Heart left ventricle (tissue), 16 donors: Measurements from ENCODE around the gene PDCD6IP. TPM values are rescaled to one million over a fixed set of nuclear protein-coding genes. Genes with fewer than 3 reads are reported as not detected.

Experiments
- ATAC-seq, 4 donors: fragments of 200-7000 bp; cut with Tn5 transposase; one replicate each; pipeline ENCODE4 v1.9.1; 2020 to 2022; ENCODE audit warnings: moderate library complexity in 4 of 4, mild to moderate bottlenecking in 3 of 4, moderate number of reproducible peaks in 1 of 4
- DNase-seq, 5 donors: peaks; one replicate each; pipeline ENCODE4 v3.0.0-alpha.2; 2020
- H3K27ac ChIP-seq, 12 donors: fragments of 200-600 bp; sonication (generic) in 4 of 12; one replicate each; pipeline versions ENCODE4 v1.5.0 to v1.8.0; 2016 to 2022; ENCODE audit warnings: mild to moderate bottlenecking in 2 of 12
- H3K27me3 ChIP-seq, 9 donors: fragments of 200-600 bp; sonication (generic) in 2 of 9; one replicate each; pipeline versions ENCODE4 v1.5.1 to v1.8.0; 2016 to 2022; ENCODE audit warnings: mild to moderate bottlenecking in 3 of 9
- H3K36me3 ChIP-seq, 9 donors: fragments of 200-600 bp; sonication (generic) in 2 of 9; one replicate each; pipeline versions ENCODE4 v1.5.0 to v1.8.0; 2018 to 2022; ENCODE audit warnings: mild to moderate bottlenecking in 2 of 9
- H3K4me1 ChIP-seq, 12 donors: fragments of 200-600 bp; sonication (generic) in 4 of 12; one replicate each; pipeline versions ENCODE4 v1.5.0 to v1.8.0; 2016 to 2022; ENCODE audit warnings: mild to moderate bottlenecking in 3 of 12
- H3K4me3 ChIP-seq, 12 donors: fragments of 200-600 bp; sonication (generic) in 4 of 12; one replicate each; pipeline versions ENCODE4 v1.5.0 to v1.8.0; 2017 to 2022; ENCODE audit warnings: mild to moderate bottlenecking in 9 of 12, moderate library complexity in 4 of 12
- H3K9me3 ChIP-seq, 12 donors: fragments of 200-600 bp; sonication (generic) in 4 of 12; one replicate each; pipeline versions ENCODE4 v1.5.0 to v1.8.0; 2016 to 2022; ENCODE audit warnings: mild to moderate bottlenecking in 1 of 12
- CTCF ChIP-seq, 12 donors: fragments of 200-600 bp; sonication (generic) in 4 of 12; IDR thresholded peaks; one replicate each; pipeline versions ENCODE4 v1.5.0 to v1.8.0; 2018 to 2022; ENCODE audit warnings: antibody characterized with exemption in 12 of 12, mild to moderate bottlenecking in 5 of 12
- POLR2A ChIP-seq, 2 donors: fragments of 450-650 bp; IDR thresholded peaks; one replicate each; pipeline ENCODE4 v1.6.1; 2017; ENCODE audit warnings: antibody characterized with exemption in 2 of 2, mild to moderate bottlenecking in 2 of 2, moderate library complexity in 2 of 2
- WGBS, 4 donors: extraction: QIAGEN DNeasy Blood & Tissue Kit in 2 of 4; methylation state at CpG; one replicate each; pipeline versions ENCODE4 v1.1.5 to v1.1.7; 2013 to 2018; 5-methylcytosine and 5-hydroxymethylcytosine counted together
- intact Hi-C, 10 donors: fragments of 100-400 bp; cut with DNase I; formaldehyde crosslinking; loops; one replicate each; pipeline versions ENCODE4 v1.11.1 to v1.14.2; 2022
- polyA plus RNA-seq, 2 donors: library from polyadenylated mRNA; stranded (reverse); fragments of 200-250 nt; gene quantifications; one replicate each; pipeline ENCODE4 v1.2.3, GENCODE V29; 2013
- total RNA-seq, 9 donors: library from RNA; depleted of rRNA in 2 of 9; stranded (reverse); fragments of >200 nt in 2 of 9; fragmentation: NEBNext Ultra II Directional in 3 of 9; extraction: Animal tissue kit (Norgen Biotek cat#: 25700) in 3 of 9; gene quantifications; one replicate each; pipeline versions ENCODE4 v1.1.0 to v1.2.4, GENCODE V29; 2016 to 2023
- donor health status: ischemic (EF 13 %, LVEDD 7.1; RV severe dilation, severe dysfunction).
- donor health status: healthy with polysubstance abuse.
- donor health status: DM: no; HTN: yes; CAD: no.
- donor health status: DM: no; HTN: no; CAD: no.
- donor health status: ischemic (EF 25% LVEDD 6.9; RV normal size, moderate dysfunction).
- donor health status: ischemic (EF 25% LVEDD 5.7; RV mildly dilated, moderate dysfunction).
- donor health status: healthy.
- donor health status: DM: yes; HTN: yes; CAD: no.
- donor health status: ischemic (EF 35%, LVEDD 5.7; RV mildly dilated, moderate dysfunction).
- donor health status: nonischemic (EF 11% LVEDD 7.7; RV severe dilation, severe dysfunction).
- donor health status: DM: yes; HTN: yes; CAD: no.
- donor health status: PGD.
- donor health status: ischemic (EF 29% LVEDD 5.4; RV normal size, mild dysfunction).
- donor health status: nonischemic (EF 23%, LVEDD 6.1; RV moderate dilation, normal function).

Gene PDCD6IP
- total and polyA plus RNA-seq, 11 donors: 25.8 to 205 (median 143) TPM

GRCh38 chr3:33885496-33885895 lies 87.1 kb downstream of the PDCD6IP start:
- TF ChIP-seq CTCF (IDR thresholded peaks at IDR 0.05) (no peak), POLR2A (IDR thresholded peaks at IDR 0.05) (no peak)
- Histone ChIP-seq H3K27ac (no peak overlapping the region), H3K4me3 (no peak overlapping the region), H3K36me3 (no peaks in the 10 kb centered on the region), H3K9me3 (no peaks in the 10 kb centered on the region), H3K4me1 (peaks cover 0 to 12% (median 6%) of the 10 kb centered on the region in 12 donors), H3K27me3 (no peaks in the 10 kb centered on the region)
- intact Hi-C loops: loop anchor here in 2 of 10 donors (10.0 kb wide), 1 partner anchor 379 kb away; no protein-coding TSS in a partner anchor
- no peak for ATAC-seq
- DNase-seq: no peak
- WGBS, 4 donors: 76 to 92% (median 88%) methylated on average over 6 of the region's 6 CpGs

GRCh38 chr3:33886015-33886414 lies 87.6 kb downstream of the PDCD6IP start:
- H3K4me3 ChIP-seq: no peak overlapping the region
- H3K27me3 ChIP-seq: no peaks in the 10 kb centered on the region
- ATAC-seq: no peak
- H3K27ac ChIP-seq: no peak overlapping the region
- no peaks in the 10 kb centered on the region for H3K36me3 ChIP-seq
- peaks cover 0 to 12% (median 6%) of the 10 kb centered on the region in 12 donors for H3K4me1 ChIP-seq
- TF ChIP-seq POLR2A (IDR thresholded peaks at IDR 0.05) (no peak), CTCF (IDR thresholded peaks at IDR 0.05) (no peak)
- intact Hi-C loops: loop anchor here in 2 of 10 donors (10.0 kb wide), 1 partner anchor 379 kb away; no protein-coding TSS in a partner anchor
- no peak for DNase-seq
- WGBS, 4 donors: 87 to 97% (median 94%) methylated on average over 2 of the region's 2 CpGs
- H3K9me3 ChIP-seq: no peaks in the 10 kb centered on the region

- Histone ChIP-seq H3K4me3 (no peak overlapping the region), H3K9me3 (no peaks in the 10 kb centered on the region), H3K27me3 (no peaks in the 10 kb centered on the region), H3K27ac (no peak overlapping the region), H3K36me3 (no peaks in the 10 kb centered on the region), H3K4me1 (peaks cover 0 to 12% (median 6%) of the 10 kb centered on the region in 12 donors)
- DNase-seq: no peak
- TF ChIP-seq CTCF (IDR thresholded peaks at IDR 0.05) (no peak), POLR2A (IDR thresholded peaks at IDR 0.05) (no peak)
- no peak for ATAC-seq
- intact Hi-C loops: loop anchor here in 2 of 10 donors (10.0 kb wide), 1 partner anchor 377 kb away; no protein-coding TSS in a partner anchor
- 72 to 79% (median 74%) methylated on average over 1 of the region's 1 CpG for WGBS, 4 donors
Measured at GRCh38 chr3:33887478-33887877, 89.0 kb downstream of the PDCD6IP start.

- WGBS, 4 donors: 77 to 83% (median 80%) methylated on average over 3 of the region's 3 CpGs
- Histone ChIP-seq H3K4me3 (no peak overlapping the region), H3K27me3 (no peaks in the 10 kb centered on the region), H3K36me3 (no peaks in the 10 kb centered on the region), H3K4me1 (peaks cover 0 to 2% (median 0%) of the 10 kb centered on the region in 12 donors), H3K9me3 (no peaks in the 10 kb centered on the region), H3K27ac (no peak overlapping the region)
- DNase-seq: no peak
- ATAC-seq: no peak
- intact Hi-C loops: loop anchor here in 2 of 10 donors (10.0 kb wide), 1 partner anchor 375 kb away; no protein-coding TSS in a partner anchor
- TF ChIP-seq CTCF (IDR thresholded peaks at IDR 0.05): no peak
- no peak for TF ChIP-seq POLR2A (IDR thresholded peaks at IDR 0.05)
Measured at GRCh38 chr3:33889394-33890039, 91.1 kb downstream of the PDCD6IP start.
